CD4-positive, alpha-beta T cell treated with Interleukin-12 subunit alpha and Interleukin-12 subunit beta, for 1 hour (primary cell): ENCODE results near the gene PPP6R2.
"Not testable (repeated sequence)": the region's sequence is repeated elsewhere in the genome, so short reads cannot be mapped to it uniquely, and the experiment has no call there.

Source experiments
- DNase-seq: peaks from one replicate; pipeline ENCODE4 v3.0.0-alpha.2; 2020

The PPP6R2 gene

GRCh38 chr22:50401907-50402306, 58.8 kb downstream of the PPP6R2 start:
- no peak for DNase-seq

GRCh38 chr22:50403701-50404101, 60.6 kb downstream of the PPP6R2 start:
- no peak for DNase-seq

- DNase-seq = no peak
Observed at GRCh38 chr22:50406416-50407170, 63.5 kb downstream of the PPP6R2 start.

GRCh38 chr22:50408311-50408710, 65.2 kb downstream of the PPP6R2 start:
- no peak for DNase-seq

- DNase-seq = not testable (repeated sequence)
Observed at GRCh38 chr22:50408954-50409353, 65.8 kb downstream of the PPP6R2 start.

- no peak for DNase-seq
Observed at GRCh38 chr22:50414476-50415248, 71.5 kb downstream of the PPP6R2 start.

GRCh38 chr22:50415426-50415825, 72.3 kb downstream of the PPP6R2 start:
- DNase-seq = no peak

GRCh38 chr22:50416996-50417395, 73.9 kb downstream of the PPP6R2 start:
- no peak for DNase-seq

- DNase-seq = no peak
Observed at GRCh38 chr22:50417411-50418210, 74.5 kb downstream of the PPP6R2 start.

GRCh38 chr22:50418624-50419023, 75.5 kb downstream of the PPP6R2 start:
- DNase-seq = no peak

GRCh38 chr22:50419116-50419515, 76.0 kb downstream of the PPP6R2 start:
- DNase-seq = no peak

GRCh38 chr22:50420015-50420414, 76.9 kb downstream of the PPP6R2 start:
- DNase-seq = no peak

GRCh38 chr22:50420581-50420980, 77.5 kb downstream of the PPP6R2 start:
- DNase-seq = no peak

- no peak for DNase-seq
Observed at GRCh38 chr22:50422046-50422445, 78.9 kb downstream of the PPP6R2 start.

- no peak for DNase-seq
Observed at GRCh38 chr22:50422961-50423815, 80.1 kb downstream of the PPP6R2 start.

GRCh38 chr22:50423956-50424355, 80.8 kb downstream of the PPP6R2 start:
- DNase-seq = no peak

- DNase-seq = no peak
Observed at GRCh38 chr22:50425179-50425916, 82.2 kb downstream of the PPP6R2 start.

GRCh38 chr22:50432131-50432876, 89.2 kb downstream of the PPP6R2 start:
- DNase-seq = no peak

- DNase-seq = not testable (repeated sequence)
Observed at GRCh38 chr22:50432877-50433510, 89.9 kb downstream of the PPP6R2 start.

GRCh38 chr22:50434849-50435248, 91.7 kb downstream of the PPP6R2 start:
- DNase-seq = no peak
